Mucosa of descending colon (tissue), 3 donors: Measurements from ENCODE around the gene FBXO31. TPM values are rescaled to one million over a fixed set of nuclear protein-coding genes. Genes with fewer than 3 reads are reported as not detected.

ENCODE experiments used
- ATAC-seq: fragments of 200-7000 bp; cut with Tn5 transposase; one replicate; pipeline ENCODE4 v1.9.1; 2020; ENCODE audit warnings: mild to moderate bottlenecking, moderate library complexity
- DNase-seq, 3 donors: peaks; one replicate each; pipeline ENCODE4 v3.0.0-alpha.2; 2020
- H3K36me3 ChIP-seq: fragments of 200-600 bp; one replicate; pipeline ENCODE4 v1.8.0; 2021; ENCODE audit warnings: low read depth, mild to moderate bottlenecking
- H3K4me1 ChIP-seq: fragments of 200-600 bp; one replicate; pipeline ENCODE4 v1.8.0; 2021; ENCODE audit warnings: low read depth, mild to moderate bottlenecking
- H3K4me3 ChIP-seq: fragments of 200-600 bp; one replicate; pipeline ENCODE4 v1.8.0; 2021; ENCODE audit warnings: mild to moderate bottlenecking
- H3K9me3 ChIP-seq: fragments of 200-600 bp; one replicate; pipeline ENCODE4 v1.8.0; 2021; ENCODE audit warnings: mild to moderate bottlenecking
- intact Hi-C, 2 donors: fragments of 100-400 bp; cut with DNase I in 1 of 2; cut with micrococcal nuclease in 1 of 2; formaldehyde crosslinking; loops; one replicate each; pipeline versions ENCODE4 v1.11.0 to v1.11.1; 2022; cut with DNase I, micrococcal nuclease
- total RNA-seq, 3 donors: library from RNA; stranded (reverse); fragmentation: NEBNext Ultra II Directional in 2 of 3; extraction: Animal tissue kit (Norgen Biotek cat#: 25700) in 2 of 3; gene quantifications; one replicate each; pipeline versions ENCODE4 v1.2.1 to v1.2.4, GENCODE V29; 2021 to 2023
- TF ChIP-seq, protein P1 (sequence below): fragments of 200-600 bp; IDR thresholded peaks from one replicate; pipeline ENCODE4 v1.8.0; 2022; ENCODE audit warnings: antibody characterized with exemption, mild to moderate bottlenecking
- donor health status: DM: no; HTN: no; CAD: no; lungs with moderate emphysema.
- donor health status: DM: no; HTN: no; CAD: no.
- donor health status: DM: no; HTN: yes; CAD: no.

The FBXO31 gene
- total RNA-seq, 3 donors from 2014 or later: 54.2 to 104 (median 63.9) TPM

DNA sequence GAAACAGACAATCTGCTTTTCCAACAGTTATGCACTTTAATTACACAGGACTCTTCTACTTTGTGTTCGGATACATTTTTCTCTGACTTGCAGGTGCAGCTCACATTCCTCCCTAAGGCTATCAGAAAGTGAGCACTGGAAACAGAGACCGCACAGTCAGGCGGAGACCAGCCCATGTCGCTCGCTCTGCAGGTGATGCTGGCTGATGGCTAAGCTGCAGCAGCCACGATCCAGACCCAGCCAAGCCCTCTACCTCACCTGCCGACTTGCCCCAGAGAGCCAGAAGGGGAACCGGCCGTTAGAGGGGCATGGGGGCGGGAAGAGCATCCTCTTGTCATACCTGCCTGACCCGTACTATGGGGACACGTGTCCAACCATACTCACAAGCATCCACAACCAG lies 42.4 kb upstream of the FBXO31 start:
- no peak overlapping the region for H3K4me3 ChIP-seq
- no peaks in the 10 kb centered on the region for H3K4me1 ChIP-seq
- ATAC-seq (no peak), DNase-seq (no peak)
- no peaks in the 10 kb centered on the region for H3K9me3 ChIP-seq
- intact Hi-C loops: no loop called here
- TF ChIP-seq, protein P1, sequence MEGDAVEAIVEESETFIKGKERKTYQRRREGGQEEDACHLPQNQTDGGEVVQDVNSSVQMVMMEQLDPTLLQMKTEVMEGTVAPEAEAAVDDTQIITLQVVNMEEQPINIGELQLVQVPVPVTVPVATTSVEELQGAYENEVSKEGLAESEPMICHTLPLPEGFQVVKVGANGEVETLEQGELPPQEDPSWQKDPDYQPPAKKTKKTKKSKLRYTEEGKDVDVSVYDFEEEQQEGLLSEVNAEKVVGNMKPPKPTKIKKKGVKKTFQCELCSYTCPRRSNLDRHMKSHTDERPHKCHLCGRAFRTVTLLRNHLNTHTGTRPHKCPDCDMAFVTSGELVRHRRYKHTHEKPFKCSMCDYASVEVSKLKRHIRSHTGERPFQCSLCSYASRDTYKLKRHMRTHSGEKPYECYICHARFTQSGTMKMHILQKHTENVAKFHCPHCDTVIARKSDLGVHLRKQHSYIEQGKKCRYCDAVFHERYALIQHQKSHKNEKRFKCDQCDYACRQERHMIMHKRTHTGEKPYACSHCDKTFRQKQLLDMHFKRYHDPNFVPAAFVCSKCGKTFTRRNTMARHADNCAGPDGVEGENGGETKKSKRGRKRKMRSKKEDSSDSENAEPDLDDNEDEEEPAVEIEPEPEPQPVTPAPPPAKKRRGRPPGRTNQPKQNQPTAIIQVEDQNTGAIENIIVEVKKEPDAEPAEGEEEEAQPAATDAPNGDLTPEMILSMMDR: no peak
- H3K36me3 ChIP-seq: no peaks in the 10 kb centered on the region

DNA sequence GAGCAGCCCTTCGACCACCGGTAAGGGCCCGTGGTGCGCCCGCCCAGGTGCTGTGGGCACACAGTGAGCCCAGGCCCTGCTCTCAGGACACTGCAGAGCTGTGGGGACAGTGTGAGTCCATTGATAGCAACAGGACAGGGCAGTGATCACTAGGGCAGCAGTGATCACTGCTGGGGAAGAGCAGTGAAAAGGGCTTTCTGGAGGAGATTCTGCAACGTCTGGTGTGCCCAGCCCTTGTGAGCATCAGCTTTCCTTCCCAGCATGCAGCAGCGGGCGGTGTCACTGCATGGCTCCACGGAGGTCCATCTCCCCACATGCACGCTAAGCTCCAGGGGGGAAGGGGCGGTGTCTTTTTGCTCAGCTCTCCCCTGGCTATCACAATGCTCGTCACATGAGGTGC lies 40.7 kb upstream of the FBXO31 start:
- intact Hi-C loops: no loop called here
- ATAC-seq (no peak), DNase-seq (no peak)
- Histone ChIP-seq H3K4me1 (no peaks in the 10 kb centered on the region), H3K9me3 (no peaks in the 10 kb centered on the region), H3K4me3 (no peak overlapping the region), H3K36me3 (no peaks in the 10 kb centered on the region)
- TF ChIP-seq, protein P1: no peak

DNA sequence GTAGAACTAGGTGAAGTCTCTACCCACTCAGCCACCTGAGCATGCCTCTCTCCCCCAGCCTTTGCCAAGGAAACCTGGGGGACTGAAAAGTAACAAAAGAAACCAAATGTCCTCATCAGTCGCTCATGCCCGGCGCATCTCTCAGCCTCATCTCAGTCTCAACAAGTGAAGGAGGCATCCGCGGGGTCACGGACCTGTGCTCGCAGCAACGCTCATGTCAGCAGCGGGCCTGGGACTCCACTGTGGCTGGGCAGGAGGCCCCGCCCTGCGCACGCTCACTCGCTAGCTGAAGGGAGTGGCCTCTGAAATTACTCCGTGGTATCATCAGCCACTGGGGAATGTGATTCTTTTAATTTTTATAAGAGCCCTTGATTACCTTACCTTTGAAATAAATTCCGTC lies 39.9 kb upstream of the FBXO31 start:
- no peaks in the 10 kb centered on the region for H3K4me1 ChIP-seq
- H3K9me3 ChIP-seq: no peaks in the 10 kb centered on the region
- TF ChIP-seq, protein P1: no peak
- intact Hi-C loops: no loop called here
- no peak for DNase-seq
- no peaks in the 10 kb centered on the region for H3K36me3 ChIP-seq
- H3K4me3 ChIP-seq: no peak overlapping the region
- no peak for ATAC-seq

DNA sequence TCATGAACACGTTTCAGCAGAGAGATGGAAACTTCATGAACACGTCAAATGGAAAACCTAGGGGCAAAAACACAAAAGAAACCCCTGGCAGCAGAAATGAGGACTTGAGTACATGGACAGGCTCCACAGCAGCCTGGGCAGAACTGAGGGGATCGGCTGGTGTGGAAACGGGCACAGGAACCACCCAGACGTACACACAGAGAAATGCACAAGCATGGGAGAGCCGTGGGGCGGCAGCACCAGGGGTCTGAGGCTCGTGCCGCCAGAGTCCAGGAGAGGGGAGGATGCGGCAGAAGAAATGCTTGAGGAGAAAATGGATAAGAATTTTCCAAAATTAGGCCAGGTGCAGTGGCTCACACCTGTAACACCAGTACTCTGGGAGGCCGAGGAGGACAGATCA lies 38.5 kb upstream of the FBXO31 start:
- peaks cover 4% of the 10 kb centered on the region for H3K36me3 ChIP-seq
- no peak overlapping the region for H3K4me3 ChIP-seq
- H3K9me3 ChIP-seq: no peaks in the 10 kb centered on the region
- DNase-seq (no peak), ATAC-seq (no peak)
- no peaks in the 10 kb centered on the region for H3K4me1 ChIP-seq
- TF ChIP-seq, protein P1: no peak
- intact Hi-C loops: no loop called here

DNA sequence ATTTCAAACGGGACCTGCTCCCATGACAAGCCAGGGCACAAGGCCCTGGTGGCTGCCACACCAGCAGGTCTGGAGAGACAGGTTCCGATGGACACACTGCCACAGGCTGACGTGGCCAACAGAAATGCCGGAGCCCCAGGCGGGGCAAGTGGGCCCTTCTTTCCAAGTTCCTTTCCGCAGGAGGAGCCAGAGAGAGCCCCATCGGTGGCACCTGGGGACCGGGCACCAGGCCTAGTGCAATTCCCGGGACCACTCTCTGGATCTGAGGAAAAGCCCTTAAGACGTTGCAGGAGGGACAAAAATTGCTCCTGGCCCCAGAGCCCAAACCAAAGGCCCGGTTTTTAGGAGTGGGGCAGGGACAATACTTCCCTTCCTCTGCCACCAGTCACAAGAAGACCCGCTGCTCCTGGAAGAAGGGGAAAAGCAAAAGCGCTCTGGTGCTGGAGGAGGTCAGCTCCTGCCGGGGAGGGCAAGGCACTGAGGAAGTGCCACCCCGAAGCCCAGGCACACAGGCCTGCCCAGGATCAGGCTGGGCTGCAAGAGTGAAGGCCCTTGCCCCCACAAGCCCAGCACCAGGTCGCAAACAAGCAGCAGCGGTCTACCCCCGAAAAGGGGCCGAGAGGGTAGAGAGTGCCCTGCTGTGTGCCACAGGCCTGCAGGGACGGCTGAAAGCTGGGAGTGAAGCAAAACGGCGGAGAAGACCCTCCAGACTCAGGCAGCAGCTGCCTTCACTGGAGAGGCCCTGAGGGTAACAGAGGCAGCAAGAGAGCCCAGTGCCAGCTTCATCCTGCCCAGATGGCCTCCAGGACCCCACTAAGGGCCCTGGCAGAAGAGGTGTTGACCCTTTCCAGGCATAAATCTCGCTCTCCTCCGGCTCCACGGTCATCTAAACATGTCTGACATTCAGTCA lies 37.7 kb upstream of the FBXO31 start:
- Histone ChIP-seq H3K4me3 (no peak overlapping the region), H3K4me1 (no peaks in the 10 kb centered on the region), H3K36me3 (peaks cover 7% of the 10 kb centered on the region), H3K9me3 (no peaks in the 10 kb centered on the region)
- DNase-seq (no peak), ATAC-seq (no peak)
- TF ChIP-seq, protein P1: no peak
- intact Hi-C loops: no loop called here
